Activated naive CD8-positive, alpha-beta T cell treated with anti-CD3 and anti-CD28 coated beads for 36 hours (primary cell): ENCODE results near the gene GARNL3. TPM values are rescaled to one million over a fixed set of nuclear protein-coding genes. Genes with fewer than 3 reads are reported as not detected.

Experiments used
- DNase-seq: peaks from one replicate; pipeline ENCODE4 v3.0.0; 2021
- H3K27ac Mint-ChIP-seq: one replicate; pipeline ENCODE4 v1.8.0; 2022; ENCODE audit warnings: mild to moderate bottlenecking, moderate library complexity, mixed read lengths
- H3K27me3 Mint-ChIP-seq: one replicate; pipeline ENCODE4 v1.8.0; 2022; ENCODE audit warnings: mild to moderate bottlenecking, mixed read lengths
- H3K36me3 Mint-ChIP-seq: one replicate; pipeline ENCODE4 v1.8.0; 2021; ENCODE audit warnings: mild to moderate bottlenecking, mixed read lengths
- H3K4me1 Mint-ChIP-seq: one replicate; pipeline ENCODE4 v1.8.0; 2021; ENCODE audit warnings: mixed read lengths
- H3K4me3 Mint-ChIP-seq: one replicate; pipeline ENCODE4 v1.8.0; 2022; ENCODE audit warnings: mild to moderate bottlenecking, moderate library complexity, mixed read lengths
- H3K9me3 Mint-ChIP-seq: one replicate; pipeline ENCODE4 v1.8.0; 2022; ENCODE audit warnings: mixed read lengths
- total RNA-seq, 2 experiments: library from RNA; stranded (reverse); gene quantifications; one replicate each; pipeline ENCODE4 v1.2.3, GENCODE V29; 2021

The GARNL3 gene
- total RNA-seq, 2 experiments from 2014 or later, result 2.0 TPM

GRCh38 chr9:127417131-127418036, 152.8 kb downstream of the GARNL3 start:
- peaks cover 36% of the 10 kb centered on the region for H3K27me3 Mint-ChIP-seq
- H3K27ac Mint-ChIP-seq, result no peak overlapping the region
- H3K9me3 Mint-ChIP-seq, result no peaks in the 10 kb centered on the region
- peaks cover 2% of the 10 kb centered on the region for H3K4me1 Mint-ChIP-seq
- H3K4me3 Mint-ChIP-seq, result no peak overlapping the region
- no peak for DNase-seq
- no peaks in the 10 kb centered on the region for H3K36me3 Mint-ChIP-seq

- Mint-ChIP-seq H3K36me3 (no peaks in the 10 kb centered on the region), H3K9me3 (no peaks in the 10 kb centered on the region), H3K27me3 (peaks cover 30% of the 10 kb centered on the region), H3K4me1 (peaks cover 5% of the 10 kb centered on the region), H3K4me3 (no peak overlapping the region), H3K27ac (no peak overlapping the region)
- peak; percentile 53 for DNase-seq
These were observed 153.5 kb downstream of the GARNL3 start for GRCh38 chr9:127418037-127418471.

DNA sequence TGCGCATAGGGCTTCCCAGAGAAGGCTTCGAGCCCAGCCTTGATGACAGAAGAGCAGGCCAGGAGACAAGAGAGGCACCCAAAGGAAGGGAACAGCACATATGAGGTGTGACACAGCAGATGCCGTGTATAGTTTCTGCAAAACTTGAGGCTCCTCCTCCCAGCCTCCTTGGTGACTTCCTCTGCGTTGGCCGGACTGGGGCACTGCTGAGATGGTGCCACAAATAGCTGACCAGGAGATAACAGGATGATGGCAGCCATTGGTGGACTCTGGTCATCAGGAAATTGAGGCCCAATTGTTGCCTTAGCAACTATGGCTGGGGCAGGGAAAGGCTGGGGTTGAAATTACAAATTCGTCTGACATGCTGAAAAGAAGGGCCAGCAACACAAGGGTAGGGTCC, 154.8 kb downstream of the GARNL3 start:
- peaks cover 20% of the 10 kb centered on the region for H3K27me3 Mint-ChIP-seq
- no peaks in the 10 kb centered on the region for H3K36me3 Mint-ChIP-seq
- DNase-seq, result no peak
- no peak overlapping the region for H3K4me3 Mint-ChIP-seq
- H3K4me1 Mint-ChIP-seq, result peaks cover 9% of the 10 kb centered on the region
- H3K9me3 Mint-ChIP-seq, result no peaks in the 10 kb centered on the region
- H3K27ac Mint-ChIP-seq, result no peak overlapping the region

DNA sequence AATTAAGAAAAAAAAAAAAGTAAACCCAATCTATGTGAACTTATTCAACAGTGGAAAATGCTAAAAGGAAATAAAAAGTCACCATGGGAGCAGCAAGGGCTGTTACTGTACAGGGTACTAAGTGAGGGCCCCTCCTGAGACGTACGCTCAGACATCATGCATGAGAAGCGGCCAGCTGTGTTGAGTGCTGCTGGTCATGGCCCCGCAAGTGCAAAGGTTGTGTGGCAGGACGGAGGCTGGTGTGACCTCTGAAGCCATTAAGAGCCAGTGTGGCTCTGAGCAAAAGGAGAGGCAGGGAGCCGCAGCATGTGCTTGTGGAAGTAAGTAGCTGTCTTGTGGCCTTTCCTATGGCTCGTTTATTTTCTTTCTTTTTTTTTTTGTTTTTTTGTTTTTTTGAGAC, 156.5 kb downstream of the GARNL3 start:
- H3K4me1 Mint-ChIP-seq, result peaks cover 20% of the 10 kb centered on the region
- peaks cover 4% of the 10 kb centered on the region for H3K27me3 Mint-ChIP-seq
- H3K27ac Mint-ChIP-seq, result no peak overlapping the region
- H3K9me3 Mint-ChIP-seq, result no peaks in the 10 kb centered on the region
- no peak overlapping the region for H3K4me3 Mint-ChIP-seq
- no peak for DNase-seq
- peaks cover 13% of the 10 kb centered on the region for H3K36me3 Mint-ChIP-seq

DNA sequence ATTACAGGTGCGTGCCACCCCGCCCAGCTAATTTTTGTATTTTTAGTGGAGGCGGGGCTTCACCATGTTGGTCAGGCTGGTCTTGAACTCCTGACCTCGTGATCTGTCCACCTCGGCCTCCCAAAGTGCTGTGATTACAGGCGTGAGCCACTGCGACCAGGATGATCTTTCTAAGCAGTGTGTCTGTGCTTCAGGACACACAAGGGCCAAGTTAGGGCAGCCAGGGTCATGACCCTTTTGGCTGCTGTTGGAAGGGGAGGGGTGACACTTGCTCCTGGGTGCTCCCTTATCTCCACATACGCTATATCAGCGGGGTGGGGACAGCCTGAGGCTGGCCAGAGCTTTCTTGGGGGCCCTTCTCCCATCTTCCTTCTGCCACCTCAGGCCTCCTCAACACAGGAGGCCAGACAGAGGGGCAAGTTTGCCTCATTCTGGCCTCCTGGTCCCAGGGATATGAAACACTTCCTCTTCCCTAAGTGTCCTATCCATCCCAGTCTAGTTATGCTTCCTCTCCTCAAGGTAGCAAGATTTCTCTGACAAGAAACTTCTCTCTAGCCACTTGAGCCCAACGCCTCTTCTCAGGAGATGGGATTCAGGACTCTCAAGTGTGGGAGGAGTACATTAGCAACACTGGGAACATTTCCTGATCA, 157.7 kb downstream of the GARNL3 start:
- no peaks in the 10 kb centered on the region for H3K27me3 Mint-ChIP-seq
- no peak overlapping the region for H3K27ac Mint-ChIP-seq
- no peaks in the 10 kb centered on the region for H3K9me3 Mint-ChIP-seq
- no peak overlapping the region for H3K4me3 Mint-ChIP-seq
- peaks cover 28% of the 10 kb centered on the region for H3K4me1 Mint-ChIP-seq
- DNase-seq, result no peak
- H3K36me3 Mint-ChIP-seq, result peaks cover 24% of the 10 kb centered on the region

DNA sequence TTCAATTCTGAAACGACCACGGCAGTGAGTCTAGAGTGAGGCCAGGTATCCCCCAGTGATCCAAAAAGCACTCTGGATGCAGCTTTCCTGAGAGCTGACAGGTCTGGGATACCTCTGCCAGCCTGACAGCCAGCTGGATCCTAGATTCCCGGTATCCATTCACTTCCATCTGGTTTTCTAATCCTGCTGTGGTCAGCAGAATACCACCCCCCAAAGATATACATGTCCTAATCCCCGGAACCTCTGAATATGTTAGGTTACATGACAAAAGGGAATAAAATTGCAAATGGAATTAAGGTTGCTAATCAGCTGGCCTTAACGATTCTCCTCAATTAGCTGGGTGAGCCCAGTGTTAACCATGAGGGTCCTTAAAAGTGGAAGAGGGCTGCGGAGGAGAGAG, 158.2 kb downstream of the GARNL3 start:
- Mint-ChIP-seq H3K27ac (peak overlapping the region; percentile 12), H3K27me3 (no peaks in the 10 kb centered on the region), H3K4me1 (peaks cover 30% of the 10 kb centered on the region), H3K36me3 (peaks cover 28% of the 10 kb centered on the region), H3K9me3 (no peaks in the 10 kb centered on the region), H3K4me3 (peak overlapping the region; percentile 95)
- no peak for DNase-seq

- no peak for DNase-seq
- peak overlapping the region; percentile 99 for H3K27ac Mint-ChIP-seq
- H3K4me3 Mint-ChIP-seq, result peak overlapping the region; percentile 95
- no peaks in the 10 kb centered on the region for H3K27me3 Mint-ChIP-seq
- H3K36me3 Mint-ChIP-seq, result peaks cover 35% of the 10 kb centered on the region
- peaks cover 37% of the 10 kb centered on the region for H3K4me1 Mint-ChIP-seq
- no peaks in the 10 kb centered on the region for H3K9me3 Mint-ChIP-seq
These were observed 158.9 kb downstream of the GARNL3 start for GRCh38 chr9:127423476-127423933.

DNA sequence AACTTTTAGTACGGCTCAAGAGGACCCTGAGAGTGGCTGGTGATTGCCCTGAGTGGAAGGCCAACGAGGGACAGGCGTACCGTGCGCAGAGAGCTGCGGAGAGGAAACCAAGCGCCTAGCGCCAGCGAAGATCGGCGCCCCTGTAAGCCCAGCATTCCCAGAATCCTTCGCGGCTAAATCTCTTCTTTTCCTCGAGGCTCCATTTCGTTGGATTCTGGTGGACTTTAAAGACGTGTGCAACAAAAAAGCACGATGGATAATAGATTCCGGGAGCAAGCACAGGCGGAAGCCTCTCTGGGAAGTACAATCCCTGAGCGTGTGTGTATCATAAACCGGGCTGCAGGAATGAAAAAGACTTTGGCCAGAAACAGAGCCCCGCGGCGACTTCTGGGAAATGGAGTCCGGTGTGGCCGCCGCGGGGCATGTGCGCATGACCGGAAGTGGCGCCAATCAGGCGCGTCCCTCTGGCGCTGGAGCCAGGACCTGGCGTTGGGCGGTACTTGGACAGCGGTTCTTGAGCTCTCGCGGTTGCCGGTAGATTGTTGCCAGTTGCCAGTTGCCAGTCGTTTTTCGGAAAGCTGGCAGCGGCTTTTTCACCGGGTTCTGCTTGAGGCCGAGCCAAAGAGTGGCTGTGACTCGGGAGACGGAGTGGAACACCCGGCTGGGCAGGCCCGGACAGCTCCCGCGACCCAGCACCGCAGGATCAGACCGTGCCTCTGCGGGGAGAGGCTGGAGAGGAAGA, 159.5 kb downstream of the GARNL3 start, which contains the start of gene ZNF79:
Gene ZNF79 (plus strand): TSS at position 449 of the 742 bp plus-strand sequence. CDS start 406 bp downstream, outside the sequence.
- DNase-seq, result peak; percentile 94
- Mint-ChIP-seq H3K27ac (peak within 1 kb of the TSS; percentile 99), H3K27me3 (no peaks in the 10 kb centered on the region), H3K4me1 (peaks cover 41% of the 10 kb centered on the region), H3K36me3 (peaks cover 40% of the 10 kb centered on the region), H3K4me3 (peak within 1 kb of the TSS; percentile 95), H3K9me3 (no peaks in the 10 kb centered on the region)

- Mint-ChIP-seq H3K27ac (peak overlapping the region; percentile 99), H3K9me3 (no peaks in the 10 kb centered on the region), H3K4me3 (peak overlapping the region; percentile 95), H3K36me3 (peaks cover 41% of the 10 kb centered on the region), H3K4me1 (peaks cover 41% of the 10 kb centered on the region), H3K27me3 (no peaks in the 10 kb centered on the region)
- DNase-seq, result no peak
These were observed 160.1 kb downstream of the GARNL3 start for GRCh38 chr9:127424676-127424999.

DNA sequence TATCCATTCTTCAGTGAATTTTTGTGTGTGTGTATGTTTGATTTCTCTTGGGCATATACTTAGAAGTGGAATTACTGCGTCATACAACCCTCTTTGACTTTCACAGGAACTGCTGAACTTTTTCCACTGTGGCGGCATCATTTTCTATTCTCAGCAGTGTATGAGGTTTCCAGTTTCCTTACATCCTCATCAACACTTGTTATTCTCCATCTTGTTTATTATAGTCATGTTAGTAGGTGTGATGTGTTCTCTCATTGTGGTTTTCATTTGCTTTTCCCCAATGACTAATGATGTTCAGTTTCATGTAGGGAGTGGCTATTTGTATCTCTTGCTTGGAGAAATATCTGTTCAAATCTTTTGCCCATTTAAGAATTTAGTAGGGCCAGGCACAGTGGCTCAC, 162.2 kb downstream of the GARNL3 start:
- peak; percentile 58 for DNase-seq
- no peaks in the 10 kb centered on the region for H3K9me3 Mint-ChIP-seq
- H3K4me3 Mint-ChIP-seq, result peak overlapping the region; percentile 95
- H3K27me3 Mint-ChIP-seq, result no peaks in the 10 kb centered on the region
- peaks cover 59% of the 10 kb centered on the region for H3K36me3 Mint-ChIP-seq
- peak overlapping the region; percentile 99 for H3K27ac Mint-ChIP-seq
- H3K4me1 Mint-ChIP-seq, result peaks cover 51% of the 10 kb centered on the region

DNA sequence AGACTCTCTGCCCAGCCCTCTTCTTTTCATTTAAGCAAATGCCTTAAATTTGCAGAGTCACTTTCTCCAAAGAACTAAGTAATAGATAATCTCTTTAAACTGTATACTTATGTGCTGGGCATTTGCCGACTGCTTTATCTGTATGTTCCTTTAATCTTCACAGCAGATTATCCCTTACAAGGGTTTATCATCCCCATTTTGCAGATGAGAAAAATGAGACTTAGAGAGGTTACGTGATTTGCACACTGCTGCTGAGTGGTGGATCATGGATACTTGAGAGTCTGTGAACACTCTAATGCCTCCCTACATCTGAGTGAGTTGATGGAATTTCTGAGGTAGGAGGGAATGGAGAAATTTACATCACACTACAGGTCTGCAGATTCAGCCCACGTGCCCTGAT, 163.8 kb downstream of the GARNL3 start:
- Mint-ChIP-seq H3K27me3 (no peaks in the 10 kb centered on the region), H3K27ac (peak overlapping the region; percentile 6), H3K9me3 (no peaks in the 10 kb centered on the region), H3K36me3 (peaks cover 62% of the 10 kb centered on the region), H3K4me3 (no peak overlapping the region), H3K4me1 (peaks cover 46% of the 10 kb centered on the region)
- DNase-seq, result no peak

DNA sequence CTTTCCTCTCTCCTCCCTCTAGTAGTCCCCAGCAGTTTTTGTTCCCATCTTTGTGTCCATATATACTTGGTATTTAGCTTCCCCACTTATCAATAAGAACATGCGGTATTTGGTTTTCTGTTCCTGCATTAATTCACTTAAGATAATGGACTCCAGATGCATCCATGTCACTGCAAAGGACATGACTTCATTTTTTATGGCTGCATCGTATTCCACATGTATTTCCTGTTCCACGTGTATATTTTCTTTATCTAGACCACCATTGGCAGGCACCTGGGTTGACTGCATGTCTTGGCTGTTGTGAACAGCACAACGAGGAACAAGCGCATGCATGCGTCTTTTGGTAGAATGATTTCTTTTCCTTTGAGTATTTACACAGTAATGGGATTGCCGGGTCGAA, 165.8 kb downstream of the GARNL3 start:
- no peaks in the 10 kb centered on the region for H3K27me3 Mint-ChIP-seq
- peak overlapping the region; percentile 53 for H3K27ac Mint-ChIP-seq
- H3K9me3 Mint-ChIP-seq, result no peaks in the 10 kb centered on the region
- peaks cover 71% of the 10 kb centered on the region for H3K36me3 Mint-ChIP-seq
- peaks cover 41% of the 10 kb centered on the region for H3K4me1 Mint-ChIP-seq
- DNase-seq, result no peak
- no peak overlapping the region for H3K4me3 Mint-ChIP-seq

- no peak overlapping the region for H3K4me3 Mint-ChIP-seq
- peaks cover 2% of the 10 kb centered on the region for H3K4me1 Mint-ChIP-seq
- no peaks in the 10 kb centered on the region for H3K9me3 Mint-ChIP-seq
- H3K27ac Mint-ChIP-seq, result peak overlapping the region; percentile 47
- no peak for DNase-seq
- H3K36me3 Mint-ChIP-seq, result peaks cover 47% of the 10 kb centered on the region
- H3K27me3 Mint-ChIP-seq, result no peaks in the 10 kb centered on the region
These were observed 173.1 kb downstream of the GARNL3 start for GRCh38 chr9:127437497-127438264.

DNA sequence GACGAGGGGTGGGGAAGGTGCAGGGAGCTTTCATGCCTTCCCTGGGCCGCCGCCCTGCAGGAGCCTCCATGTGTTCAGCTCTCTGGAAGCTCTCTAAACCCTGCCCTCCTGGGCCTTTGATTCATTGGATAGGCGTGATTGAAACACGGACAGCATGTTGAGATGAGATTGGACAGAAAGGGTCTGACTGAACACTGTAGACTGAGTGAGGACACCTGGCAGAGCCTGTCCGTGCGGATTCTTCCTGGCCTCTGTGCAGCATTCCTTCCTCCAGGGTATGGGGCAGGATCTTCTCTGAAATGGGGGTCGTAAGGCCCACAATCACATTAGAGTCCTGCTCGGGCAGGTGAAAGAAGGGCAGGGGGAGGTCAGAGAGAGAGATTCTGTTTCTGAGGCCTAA, 173.8 kb downstream of the GARNL3 start:
- Mint-ChIP-seq H3K9me3 (no peaks in the 10 kb centered on the region), H3K4me1 (no peaks in the 10 kb centered on the region), H3K4me3 (no peak overlapping the region), H3K36me3 (peaks cover 48% of the 10 kb centered on the region), H3K27ac (no peak overlapping the region), H3K27me3 (no peaks in the 10 kb centered on the region)
- no peak for DNase-seq
